Measurements from ENCODE around the gene DLGAP1.

DLGAP1 gene

DNA sequence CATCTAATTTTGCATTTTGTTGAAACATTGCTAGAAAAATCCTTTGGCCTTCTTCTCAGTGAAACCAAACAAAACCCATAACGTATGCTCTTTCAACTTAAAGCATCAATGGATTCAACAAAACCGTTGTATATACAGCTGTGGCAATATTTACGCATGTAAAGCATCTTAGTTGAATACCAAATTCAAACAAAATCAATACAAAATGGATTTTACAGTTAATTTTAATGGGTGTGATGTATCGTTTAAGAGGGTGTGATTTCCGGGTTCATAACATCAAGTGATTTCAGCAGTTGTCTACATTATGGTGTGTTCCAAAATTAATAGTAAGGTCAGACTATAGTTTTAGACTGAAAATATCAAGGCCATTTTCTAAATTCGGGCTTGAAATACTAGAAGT, 806.9 kb downstream of the DLGAP1 start:
- H3K9me3 ChIP-seq (ENCODE audit: insufficient read depth, low read length), result no peaks in the 10 kb centered on the region
- no peak for TF ChIP-seq EZH2phosphoT487 (conservative IDR thresholded peaks at IDR 0.05; ENCODE audit: low read length)
- no peak overlapping the region for H3K4me3 ChIP-seq (ENCODE audit: insufficient read depth, low read length, poor library complexity, severe bottlenecking)
- no peak overlapping the region for H3K4me2 ChIP-seq (ENCODE audit: low read depth, low read length, poor library complexity, severe bottlenecking)
- no peak overlapping the region for H2AFZ ChIP-seq (ENCODE audit: low read depth, low read length, severe bottlenecking)
- no peaks in the 10 kb centered on the region for H4K20me1 ChIP-seq (ENCODE audit: low read depth, low read length)
- no peaks in the 10 kb centered on the region for H3K79me2 ChIP-seq (ENCODE audit: insufficient read depth, low read length)
- H3K36me3 ChIP-seq (ENCODE audit: low read length), result no peaks in the 10 kb centered on the region
- H3K27ac ChIP-seq (ENCODE audit: low read depth, low read length), result no peak overlapping the region
- H3K9ac ChIP-seq (ENCODE audit: low read length), result no peak overlapping the region
- no peaks in the 10 kb centered on the region for H3F3A ChIP-seq (ENCODE audit: insufficient read depth)
- H3K9me2 ChIP-seq (replicated peaks; ENCODE audit: insufficient read depth, low read length), result no peaks in the 10 kb centered on the region
- no peaks in the 10 kb centered on the region for H3K27me3 ChIP-seq (ENCODE audit: low read length)

DNA sequence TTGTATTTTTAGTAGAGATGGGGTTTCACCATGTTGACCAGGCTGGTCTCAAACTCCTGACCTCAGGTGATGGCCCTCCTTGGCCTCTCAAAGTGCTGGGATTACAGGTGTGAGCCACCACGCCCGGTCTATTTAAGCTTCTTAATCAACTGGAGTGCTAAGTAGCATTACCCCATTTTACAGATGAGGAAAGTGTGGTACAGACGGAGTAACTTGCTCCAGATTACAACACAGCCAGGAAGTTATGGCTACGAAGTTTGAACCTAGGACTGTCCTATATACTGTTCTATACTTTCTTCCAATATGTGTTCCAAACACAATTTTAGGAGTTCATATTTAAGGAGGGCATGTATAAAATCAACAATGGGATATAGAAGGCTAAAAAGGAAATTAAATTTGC, 807.5 kb downstream of the DLGAP1 start:
- H3K4me2 ChIP-seq (ENCODE audit: low read depth, low read length, poor library complexity, severe bottlenecking), result no peak overlapping the region
- H3K27me3 ChIP-seq (ENCODE audit: low read length), result no peaks in the 10 kb centered on the region
- H2AFZ ChIP-seq (ENCODE audit: low read depth, low read length, severe bottlenecking), result no peak overlapping the region
- no peak overlapping the region for H3K27ac ChIP-seq (ENCODE audit: low read depth, low read length)
- H3K36me3 ChIP-seq (ENCODE audit: low read length), result no peaks in the 10 kb centered on the region
- H3K9me2 ChIP-seq (replicated peaks; ENCODE audit: insufficient read depth, low read length), result no peaks in the 10 kb centered on the region
- no peak overlapping the region for H3K9ac ChIP-seq (ENCODE audit: low read length)
- no peak overlapping the region for H3K4me3 ChIP-seq (ENCODE audit: insufficient read depth, low read length, poor library complexity, severe bottlenecking)
- H3K79me2 ChIP-seq (ENCODE audit: insufficient read depth, low read length), result no peaks in the 10 kb centered on the region
- TF ChIP-seq, protein P1, sequence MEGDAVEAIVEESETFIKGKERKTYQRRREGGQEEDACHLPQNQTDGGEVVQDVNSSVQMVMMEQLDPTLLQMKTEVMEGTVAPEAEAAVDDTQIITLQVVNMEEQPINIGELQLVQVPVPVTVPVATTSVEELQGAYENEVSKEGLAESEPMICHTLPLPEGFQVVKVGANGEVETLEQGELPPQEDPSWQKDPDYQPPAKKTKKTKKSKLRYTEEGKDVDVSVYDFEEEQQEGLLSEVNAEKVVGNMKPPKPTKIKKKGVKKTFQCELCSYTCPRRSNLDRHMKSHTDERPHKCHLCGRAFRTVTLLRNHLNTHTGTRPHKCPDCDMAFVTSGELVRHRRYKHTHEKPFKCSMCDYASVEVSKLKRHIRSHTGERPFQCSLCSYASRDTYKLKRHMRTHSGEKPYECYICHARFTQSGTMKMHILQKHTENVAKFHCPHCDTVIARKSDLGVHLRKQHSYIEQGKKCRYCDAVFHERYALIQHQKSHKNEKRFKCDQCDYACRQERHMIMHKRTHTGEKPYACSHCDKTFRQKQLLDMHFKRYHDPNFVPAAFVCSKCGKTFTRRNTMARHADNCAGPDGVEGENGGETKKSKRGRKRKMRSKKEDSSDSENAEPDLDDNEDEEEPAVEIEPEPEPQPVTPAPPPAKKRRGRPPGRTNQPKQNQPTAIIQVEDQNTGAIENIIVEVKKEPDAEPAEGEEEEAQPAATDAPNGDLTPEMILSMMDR (IDR thresholded peaks at IDR 0.05; ENCODE audit: insufficient read depth, low read length, poor library complexity, severe bottlenecking), result no peak
- no peak for TF ChIP-seq EZH2phosphoT487 (conservative IDR thresholded peaks at IDR 0.05; ENCODE audit: low read length)
- no peaks in the 10 kb centered on the region for H3K9me3 ChIP-seq (ENCODE audit: insufficient read depth, low read length)
- no peaks in the 10 kb centered on the region for H3F3A ChIP-seq (ENCODE audit: insufficient read depth)
- H4K20me1 ChIP-seq (ENCODE audit: low read depth, low read length), result no peaks in the 10 kb centered on the region

DNA sequence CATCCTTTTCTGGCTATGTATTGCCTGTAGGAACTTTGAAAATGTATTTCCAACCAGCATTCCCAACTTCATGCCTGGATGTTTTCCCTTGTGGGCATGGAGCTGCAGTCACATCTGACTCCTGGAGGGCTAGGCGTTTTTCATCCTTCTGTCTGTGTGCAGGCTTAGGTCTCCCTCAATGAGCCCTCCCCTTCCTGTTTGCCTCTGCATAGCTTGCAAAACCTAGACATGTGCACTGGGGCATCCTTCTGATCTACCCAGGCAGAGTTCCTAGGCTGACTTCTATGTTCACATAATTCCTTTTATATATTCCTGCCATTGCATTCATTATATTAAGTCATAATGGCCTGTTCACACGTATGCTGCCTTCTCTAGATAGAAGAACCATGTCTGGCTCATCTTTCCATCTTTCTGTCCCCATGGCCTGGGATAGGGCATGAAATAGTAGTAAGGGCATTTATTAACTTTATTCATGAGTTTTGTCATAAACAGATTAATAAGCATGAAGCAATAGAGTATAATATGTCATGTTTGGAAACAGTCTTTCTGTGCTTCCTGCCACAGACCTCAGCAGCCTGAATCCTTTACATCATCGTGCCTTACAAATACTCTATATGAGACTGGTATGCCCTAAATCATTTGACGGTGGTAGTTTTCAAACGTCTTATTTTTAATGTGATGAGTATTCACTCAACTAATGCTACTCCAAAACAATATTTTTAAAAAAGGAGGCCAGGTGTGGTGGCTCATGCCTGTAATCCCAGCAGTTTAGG, 809.5 kb downstream of the DLGAP1 start:
- H3K4me2 ChIP-seq (ENCODE audit: low read depth, low read length, poor library complexity, severe bottlenecking), result no peak overlapping the region
- TF ChIP-seq EZH2phosphoT487 (conservative IDR thresholded peaks at IDR 0.05; ENCODE audit: low read length), result no peak
- TF ChIP-seq, protein P1 (IDR thresholded peaks at IDR 0.05; ENCODE audit: insufficient read depth, low read length, poor library complexity, severe bottlenecking), result no peak
- H3K9me3 ChIP-seq (ENCODE audit: insufficient read depth, low read length), result no peaks in the 10 kb centered on the region
- H3F3A ChIP-seq (ENCODE audit: insufficient read depth), result no peaks in the 10 kb centered on the region
- H3K9ac ChIP-seq (ENCODE audit: low read length), result no peak overlapping the region
- no peak overlapping the region for H3K4me3 ChIP-seq (ENCODE audit: insufficient read depth, low read length, poor library complexity, severe bottlenecking)
- H3K27me3 ChIP-seq (ENCODE audit: low read length), result no peaks in the 10 kb centered on the region
- no peaks in the 10 kb centered on the region for H3K79me2 ChIP-seq (ENCODE audit: insufficient read depth, low read length)
- H3K36me3 ChIP-seq (ENCODE audit: low read length), result no peaks in the 10 kb centered on the region
- no peaks in the 10 kb centered on the region for H4K20me1 ChIP-seq (ENCODE audit: low read depth, low read length)
- no peak overlapping the region for H3K27ac ChIP-seq (ENCODE audit: low read depth, low read length)
- H2AFZ ChIP-seq (ENCODE audit: low read depth, low read length, severe bottlenecking), result no peak overlapping the region
- H3K9me2 ChIP-seq (replicated peaks; ENCODE audit: insufficient read depth, low read length), result no peaks in the 10 kb centered on the region

DNA sequence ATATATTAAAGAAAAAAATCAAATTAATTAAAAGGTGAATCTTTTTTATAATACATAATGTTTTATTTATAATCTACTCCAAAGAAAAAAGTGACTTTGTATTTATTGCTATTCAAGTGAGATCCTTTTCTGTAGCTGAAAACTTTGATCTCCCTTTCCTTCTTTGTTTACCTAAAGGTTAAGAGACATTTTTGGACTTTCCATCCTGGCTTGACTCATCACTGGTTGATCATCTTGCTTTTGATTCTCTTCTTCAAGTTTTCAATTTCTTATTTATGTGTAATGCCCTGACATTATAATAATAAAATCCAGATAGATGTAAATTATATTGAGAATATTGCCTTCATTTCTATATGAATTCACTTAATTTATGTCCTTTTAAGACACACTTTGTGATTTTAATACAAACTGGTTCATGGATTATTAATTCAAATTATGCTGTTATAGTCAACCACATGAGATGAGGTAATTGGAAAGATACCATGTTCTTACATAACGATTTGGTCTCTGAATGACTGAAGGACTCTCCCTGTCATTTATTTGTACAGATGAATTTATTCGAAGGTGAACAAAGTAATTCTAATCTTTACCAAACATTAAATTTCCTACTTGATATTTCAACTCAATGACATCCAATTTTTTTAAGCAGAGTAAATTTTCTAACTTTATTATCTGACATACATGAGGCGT, 820.7 kb downstream of the DLGAP1 start:
- TF ChIP-seq, protein P1 (IDR thresholded peaks at IDR 0.05; ENCODE audit: insufficient read depth, low read length, poor library complexity, severe bottlenecking), result no peak
- TF ChIP-seq EZH2phosphoT487 (conservative IDR thresholded peaks at IDR 0.05; ENCODE audit: low read length), result no peak
- H3K4me3 ChIP-seq (ENCODE audit: insufficient read depth, low read length, poor library complexity, severe bottlenecking), result no peak overlapping the region
- no peak overlapping the region for H3K27ac ChIP-seq (ENCODE audit: low read depth, low read length)
- H3K4me2 ChIP-seq (ENCODE audit: low read depth, low read length, poor library complexity, severe bottlenecking), result no peak overlapping the region
- H4K20me1 ChIP-seq (ENCODE audit: low read depth, low read length), result no peaks in the 10 kb centered on the region
- no peak overlapping the region for H2AFZ ChIP-seq (ENCODE audit: low read depth, low read length, severe bottlenecking)
- no peaks in the 10 kb centered on the region for H3F3A ChIP-seq (ENCODE audit: insufficient read depth)
- no peaks in the 10 kb centered on the region for H3K9me3 ChIP-seq (ENCODE audit: insufficient read depth, low read length)
- no peaks in the 10 kb centered on the region for H3K79me2 ChIP-seq (ENCODE audit: insufficient read depth, low read length)
- H3K9me2 ChIP-seq (replicated peaks; ENCODE audit: insufficient read depth, low read length), result no peaks in the 10 kb centered on the region
- H3K9ac ChIP-seq (ENCODE audit: low read length), result no peak overlapping the region
- H3K27me3 ChIP-seq (ENCODE audit: low read length), result no peaks in the 10 kb centered on the region
- H3K36me3 ChIP-seq (ENCODE audit: low read length), result no peaks in the 10 kb centered on the region
